IMR-90 (cell line): Measurements from ENCODE around the gene CAPS. TPM values are rescaled to one million over a fixed set of nuclear protein-coding genes. Genes with fewer than 3 reads are reported as not detected.

Experiments
- ATAC-seq: fragments of 200-7000 bp; cut with Tn5 transposase; 2 replicates; pipeline ENCODE4 v1.9.1; 2020; ENCODE audit warnings: low read depth, mild to moderate bottlenecking, moderate library complexity
- BruUV-seq: library from RNA; stranded (reverse); fragments of 400-500 nt; replicated peaks from 2 replicates; lab custom pipeline; 2021; lab: Mats Ljungman, UMichigan
- CTCF ChIA-PET: fragments of 300-600 bp; formaldehyde crosslinking; extraction: SDS; loops from one replicate; lab custom pipeline; 2021; ENCODE audit warnings: antibody characterized with exemption; lab: Yijun Ruan, JAX
- POLR2A ChIA-PET: fragments of 300-600 bp; sonication (Branson Sonifier 250); formaldehyde crosslinking; loops from one replicate; lab custom pipeline; 2022; ENCODE audit warnings: antibody characterized with exemption; ENCODE audit not compliant: unreplicated experiment; lab: Charles Lee
- DNase-seq: peaks from one replicate; pipeline ENCODE4 v3.0.0; 2013
- H2AFZ ChIP-seq: replicated peaks from 2 replicates; pipeline ENCODE3; 2013; ENCODE audit warnings: low read length, mild to moderate bottlenecking; ENCODE audit not compliant: poor library complexity
- H2AK5ac ChIP-seq: 2 replicates; pipeline ENCODE4 v1.6.1; 2013; ENCODE audit warnings: low read depth, low read length, inconsistent platforms
- H2AK9ac ChIP-seq: replicated peaks from 2 replicates; pipeline ENCODE3; 2013; ENCODE audit warnings: mild to moderate bottlenecking, low read depth, low read length, moderate library complexity; ENCODE audit not compliant: poor library complexity
- H2BK120ac ChIP-seq: 2 replicates; pipeline ENCODE4 v1.6.1; 2013; ENCODE audit warnings: low read depth, low read length, inconsistent platforms
- H2BK15ac ChIP-seq: 3 replicates; pipeline ENCODE4 v1.6.1; 2013; ENCODE audit warnings: low read depth, low read length, inconsistent platforms
- H2BK20ac ChIP-seq: 2 replicates; pipeline ENCODE4 v1.6.1; 2013; ENCODE audit warnings: low read depth, mild to moderate bottlenecking, inconsistent platforms, low read length, moderate library complexity
- H2BK5ac ChIP-seq: 2 replicates; pipeline ENCODE4 v1.6.1; 2013; ENCODE audit warnings: mild to moderate bottlenecking, low read depth, low read length, inconsistent platforms; ENCODE audit not compliant: poor library complexity, severe bottlenecking
- H3K14ac ChIP-seq: replicated peaks from 2 replicates; pipeline ENCODE4 v1.6.1; 2013; ENCODE audit warnings: low read depth, low read length, inconsistent platforms
- H3K18ac ChIP-seq: 2 replicates; pipeline ENCODE4 v1.6.1; 2013; ENCODE audit warnings: low read depth, low read length, control low read depth
- H3K23ac ChIP-seq: 2 replicates; pipeline ENCODE4 v1.6.1; 2013; ENCODE audit warnings: low read depth, low read length, inconsistent platforms
- H3K27ac ChIP-seq: 2 replicates; pipeline ENCODE4 v1.5.1; 2013; ENCODE audit warnings: mild to moderate bottlenecking, control low read depth, low read length; ENCODE audit not compliant: insufficient read depth
- H3K27me3 ChIP-seq: 2 replicates; pipeline ENCODE4 v1.6.1; 2013; ENCODE audit warnings: low read length; ENCODE audit not compliant: control insufficient read depth, insufficient read depth
- H3K36me3 ChIP-seq: 2 replicates; pipeline ENCODE4 v1.6.1; 2013; ENCODE audit warnings: low read length, mixed read lengths; ENCODE audit not compliant: control insufficient read depth, insufficient read depth
- H3K4ac ChIP-seq: 2 replicates; pipeline ENCODE4 v1.6.1; 2013; ENCODE audit warnings: low read depth, low read length, inconsistent platforms
- H3K4me1 ChIP-seq: 2 replicates; pipeline ENCODE4 v1.6.1; 2013; ENCODE audit warnings: low read length, mixed read lengths; ENCODE audit not compliant: control insufficient read depth, insufficient read depth
- H3K4me2 ChIP-seq: 2 replicates; pipeline ENCODE4 v1.6.1; 2013; ENCODE audit warnings: low read depth, mild to moderate bottlenecking, control low read depth, low read length, moderate library complexity
- H3K4me3 ChIP-seq: 2 replicates; pipeline ENCODE4 v1.5.1; 2013; ENCODE audit warnings: low read depth, mild to moderate bottlenecking, control low read depth, low read length, moderate library complexity; ENCODE audit not compliant: insufficient read depth
- H3K56ac ChIP-seq: 2 replicates; pipeline ENCODE4 v1.6.1; 2013; ENCODE audit warnings: low read length, inconsistent platforms; ENCODE audit not compliant: insufficient read depth; ENCODE audit errors: extremely low read depth
- H3K79me1 ChIP-seq, 2 experiments: 2 replicates each; pipeline ENCODE4 v1.6.1; 2013; ENCODE audit warnings: low read length in 2 of 2, inconsistent platforms in 1 of 2, low read depth in 1 of 2
- H3K9ac ChIP-seq: 2 replicates; pipeline ENCODE4 v1.6.1; 2013; ENCODE audit warnings: low read depth, low read length, control low read depth
- H3K9me1 ChIP-seq: 2 replicates; pipeline ENCODE4 v1.6.1; 2013; ENCODE audit warnings: low read length, inconsistent platforms; ENCODE audit not compliant: insufficient read depth
- H3K9me3 ChIP-seq: 2 replicates; pipeline ENCODE4 v1.6.1; 2013; ENCODE audit warnings: low read length; ENCODE audit not compliant: control insufficient read depth, insufficient read depth
- H4K20me1 ChIP-seq: 2 replicates; pipeline ENCODE4 v1.6.1; 2013; ENCODE audit warnings: low read length, inconsistent platforms; ENCODE audit not compliant: insufficient read depth
- H4K5ac ChIP-seq: 2 replicates; pipeline ENCODE4 v1.6.1; 2013; ENCODE audit warnings: mild to moderate bottlenecking, low read depth, low read length, control low read depth
- H4K8ac ChIP-seq, 2 experiments: 2 replicates each; pipeline ENCODE4 v1.6.1; 2013; ENCODE audit warnings: low read depth in 2 of 2, low read length in 2 of 2, control low read depth in 1 of 2, inconsistent platforms in 1 of 2
- H4K91ac ChIP-seq: 2 replicates; pipeline ENCODE4 v1.6.1; 2013; ENCODE audit warnings: low read depth, low read length, inconsistent platforms; ENCODE audit not compliant: insufficient read depth
- BHLHE40 ChIP-seq: fragments of 150-350 bp; IDR thresholded peaks from 2 replicates; pipeline ENCODE4 v1.6.1; 2016; ENCODE audit warnings: mild to moderate bottlenecking, low read depth, low read length
- CEBPB ChIP-seq: IDR thresholded peaks from 2 replicates; pipeline ENCODE4 v1.6.1; 2012; ENCODE audit warnings: low read depth, low read length, improper control_type of control experiment
- CHD1 ChIP-seq: IDR thresholded peaks from 2 replicates; pipeline ENCODE4 v1.6.1; 2012; ENCODE audit warnings: low read depth, low read length, improper control_type of control experiment
- CTCF ChIP-seq: conservative IDR thresholded peaks from 2 replicates; pipeline ENCODE4 v1.5.1; 2012; ENCODE audit warnings: mild to moderate bottlenecking, low read depth, low read length, improper control_type of control experiment
- ELK1 ChIP-seq: fragments of 150-350 bp; IDR thresholded peaks from 2 replicates; pipeline ENCODE4 v1.6.1; 2016; ENCODE audit warnings: low read depth, mild to moderate bottlenecking, low read length, moderate library complexity, borderline replicate concordance
- MAZ ChIP-seq: IDR thresholded peaks from 2 replicates; pipeline ENCODE4 v1.6.1; 2012; ENCODE audit warnings: low read depth, mild to moderate bottlenecking, low read length, improper control_type of control experiment, moderate library complexity, borderline replicate concordance
- MXI1 ChIP-seq: IDR thresholded peaks from 2 replicates; pipeline ENCODE4 v1.6.1; 2012; ENCODE audit warnings: low read depth, mild to moderate bottlenecking, low read length, moderate library complexity, borderline replicate concordance
- POLR2A ChIP-seq: IDR thresholded peaks from 2 replicates; pipeline ENCODE4 v1.6.1; 2012; ENCODE audit warnings: mild to moderate bottlenecking, low read depth, low read length
- RCOR1 ChIP-seq: IDR thresholded peaks from 2 replicates; pipeline ENCODE4 v1.6.1; 2012; ENCODE audit warnings: mild to moderate bottlenecking, low read length, improper control_type of control experiment; ENCODE audit not compliant: insufficient replicate concordance
- SMC3 ChIP-seq: fragments of 150-350 bp; IDR thresholded peaks from 2 replicates; pipeline ENCODE4 v1.6.1; 2016; ENCODE audit warnings: low read depth, mild to moderate bottlenecking, antibody characterized with exemption, low read length, moderate library complexity
- USF2 ChIP-seq: fragments of 150-350 bp; IDR thresholded peaks from 2 replicates; pipeline ENCODE4 v1.6.1; 2017; ENCODE audit warnings: mild to moderate bottlenecking, antibody characterized with exemption, low read length, low read depth
- WGBS, 2 experiments: methylation state at CpG; one replicate each; pipeline versions ENCODE4 v1.1.5 to v1.1.7; 2013; ENCODE audit warnings: missing lambda C conversion rate in 2 of 2; ENCODE audit not compliant: insufficient read length in 1 of 2; ENCODE audit errors: extremely low coverage in 2 of 2; 5-methylcytosine and 5-hydroxymethylcytosine counted together
- dilution Hi-C: fragments of 300-500 bp; cut with HindIII; formaldehyde crosslinking; loops from one replicate; pipeline ENCODE4 v1.14.3; 2018; ENCODE audit warnings: low sequenced_read_pairs; ENCODE audit not compliant: unreplicated experiment
- in situ Hi-C: fragments of 300-500 bp; cut with MboI; formaldehyde crosslinking; loops from 3 replicates; pipeline ENCODE4 v1.14.3; 2019; ENCODE audit warnings: low sequenced_read_pairs, inconsistent platforms, mixed read lengths
- intact Hi-C: fragments of 100-400 bp; cut with micrococcal nuclease; formaldehyde crosslinking; loops from 2 replicates; pipeline ENCODE4 v1.10.0; 2022
- polyA plus RNA-seq, 3 experiments: library from polyadenylated mRNA; depleted of rRNA; stranded (reverse); fragments of >200 nt; gene quantifications; 2 replicates each; pipeline ENCODE4 v1.2.3, GENCODE V29; 2012; ENCODE audit warnings: low replicate concordance in 1 of 3
- total RNA-seq: library from RNA; depleted of rRNA; stranded (reverse); fragments of >200 nt; gene quantifications from 2 replicates; pipeline ENCODE4 v1.2.3, GENCODE V29; 2012

The CAPS gene
- total and polyA plus RNA-seq, 2 of the 4 experiments (the other 2 are of a cell fraction), result 0.54 to 4.9 TPM

GRCh38 chr19:5911366-5911765 is 2.7 kb upstream of the CAPS start:
- Histone ChIP-seq H4K91ac (no peak overlapping the region), H3K4me3 (no peak overlapping the region), H2BK5ac (no peak overlapping the region), H2AK5ac (no peak overlapping the region), H3K9me1 (peaks cover under 1% of the 10 kb centered on the region; the same call in 1 of the 2 replicates), H3K9me3 (no peaks in the 10 kb centered on the region), H2AK9ac (no peak overlapping the region), H3K4me2 (no peak overlapping the region), H3K14ac (no peak overlapping the region), H3K36me3 (peaks cover 32% of the 10 kb centered on the region; the same call in 1 of the 2 replicates), H3K18ac (no peak overlapping the region), H3K79me1 (peaks cover 0 to 5% of the 10 kb centered on the region in 2 experiments; a peak in 2 of 4 replicates), H3K9ac (no peak overlapping the region), H3K23ac (no peak overlapping the region), H2BK15ac (no peak overlapping the region), H3K4ac (no peak overlapping the region), H2AFZ (no peak overlapping the region), H2BK120ac (no peak overlapping the region), H2BK20ac (no peak overlapping the region), H4K5ac (no peak overlapping the region), H4K20me1 (0 out of 2 replicates have a peak, but pooled peaks cover 4% of the 10 kb centered on the region), H4K8ac (no peak overlapping the region), H3K27me3 (no peaks in the 10 kb centered on the region), H3K27ac (no peak overlapping the region), H3K56ac (no peak overlapping the region), H3K4me1 (peaks cover 11% of the 10 kb centered on the region)
- dilution Hi-C loops (no loop called here), intact Hi-C loops (no loop called here), in situ Hi-C loops (no loop called here)
- ATAC-seq, result no peak
- TF ChIP-seq CHD1 (no peak), MAZ (no peak), ELK1 (no peak), USF2 (no peak), SMC3 (no peak), CEBPB (no peak), RCOR1 (no peak), POLR2A (no peak), CTCF (no peak), BHLHE40 (no peak), MXI1 (no peak)
- BruUV-seq, result no TSS peak
- CTCF ChIA-PET, result no interaction called here
- no peak for DNase-seq
- POLR2A ChIA-PET, result no interaction called here
- WGBS, 2 experiments, result no CpG with 5 or more reads among the region's 1 CpG
